Choroid plexus epithelial cell (primary cell): ENCODE measurements around the gene MDN1.

Experiments
- DNase-seq: peaks from one replicate; pipeline ENCODE4 v3.0.0-alpha.2; 2010; ENCODE audit warnings: low read depth
- H3K4me3 ChIP-seq: 2 replicates; pipeline ENCODE4 v1.5.1; 2011; ENCODE audit warnings: low read depth, mild to moderate bottlenecking, control low read depth, low read length, moderate library complexity
- CTCF ChIP-seq: conservative IDR thresholded peaks from 2 replicates; pipeline ENCODE4 v1.5.1; 2011; ENCODE audit warnings: low read depth, mild to moderate bottlenecking, control low read depth, inconsistent platforms, low read length, moderate library complexity

The MDN1 gene

GRCh38 chr6:89597988-89598387 is 221.6 kb downstream of the MDN1 start:
- H3K4me3 ChIP-seq, result no peak overlapping the region
- TF ChIP-seq CTCF, result peak; percentile 5
- peak; percentile 69 for DNase-seq

- H3K4me3 ChIP-seq, result no peak overlapping the region
- no peak for DNase-seq
- TF ChIP-seq CTCF, result no peak
Observed at GRCh38 chr6:89597372-89597771, 222.2 kb downstream of the MDN1 start.

GRCh38 chr6:89596484-89596883 is 223.1 kb downstream of the MDN1 start:
- TF ChIP-seq CTCF, result no peak
- DNase-seq, result no peak
- H3K4me3 ChIP-seq, result no peak overlapping the region

- DNase-seq, result no peak
- no peak for TF ChIP-seq CTCF
- H3K4me3 ChIP-seq, result no peak overlapping the region
Observed at GRCh38 chr6:89596056-89596455, 223.5 kb downstream of the MDN1 start.
